ENCODE measurements around the gene ATP1A1.

Gene ATP1A1

DNA sequence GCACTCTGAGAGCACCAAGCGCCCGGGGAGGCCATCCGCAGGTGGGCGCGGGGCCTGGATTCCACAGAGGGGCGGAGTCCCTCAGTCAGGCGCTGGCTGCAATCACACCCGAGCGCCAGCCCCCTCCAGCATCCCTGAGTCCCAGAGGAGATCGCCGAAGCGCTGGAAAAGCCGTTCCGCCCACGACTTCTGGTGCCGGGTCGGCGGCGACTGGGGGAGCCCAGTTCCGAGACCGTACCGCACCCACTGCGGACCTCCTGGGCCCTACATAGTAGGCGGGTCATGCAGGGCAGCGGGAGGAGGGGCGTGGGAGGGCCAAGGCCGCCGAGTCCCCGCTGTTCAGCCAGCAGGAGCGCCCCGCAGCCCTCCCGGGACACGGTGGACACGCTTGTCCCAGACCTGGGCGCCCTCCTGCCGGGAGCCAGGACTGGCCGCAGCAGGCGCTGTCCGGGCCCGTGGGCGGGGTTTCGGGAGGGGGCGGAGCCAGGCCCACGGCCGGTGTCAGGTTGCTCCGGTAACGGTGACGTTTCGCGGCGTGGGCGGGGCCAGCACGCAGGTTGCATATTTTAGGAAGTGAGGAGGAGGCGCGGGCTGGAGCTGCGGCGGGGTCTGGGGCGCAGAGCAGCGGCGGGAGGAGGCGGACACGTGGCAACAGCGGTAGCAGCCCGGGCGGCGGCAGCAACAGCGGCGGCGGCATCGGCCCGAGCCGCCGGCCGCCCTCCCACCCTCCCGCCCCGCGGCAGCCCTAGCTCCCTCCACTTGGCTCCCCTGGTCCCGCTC lies at the start of gene ATP1A1:
ATP1A1 (plus strand) TSS at position 594 of the 780 bp plus-strand sequence. CDS start 268 bp downstream, outside the sequence.
- DNase-seq (ENCODE audit: low read depth), result peak; percentile 99

DNA sequence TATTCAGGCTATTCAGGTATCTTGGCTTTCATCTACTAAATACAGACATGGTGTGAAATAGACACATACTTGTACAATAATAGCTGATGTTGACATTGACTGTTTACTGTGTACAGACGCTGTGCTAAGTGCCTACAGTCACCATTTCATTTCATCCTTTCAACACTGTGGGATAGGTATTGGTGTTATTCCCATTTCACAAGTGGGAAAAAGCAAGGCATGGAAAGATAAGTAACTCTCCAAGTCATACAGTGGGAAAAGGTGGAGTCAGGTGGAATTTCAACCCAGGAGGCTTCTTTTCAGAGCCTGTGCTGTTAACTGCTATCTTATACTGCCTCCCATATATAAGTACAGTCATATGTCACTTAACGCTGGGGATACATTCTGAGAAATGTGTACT lies 49.6 kb upstream of the ATP1A1 start:
- no peak for DNase-seq (ENCODE audit: low read depth)

DNA sequence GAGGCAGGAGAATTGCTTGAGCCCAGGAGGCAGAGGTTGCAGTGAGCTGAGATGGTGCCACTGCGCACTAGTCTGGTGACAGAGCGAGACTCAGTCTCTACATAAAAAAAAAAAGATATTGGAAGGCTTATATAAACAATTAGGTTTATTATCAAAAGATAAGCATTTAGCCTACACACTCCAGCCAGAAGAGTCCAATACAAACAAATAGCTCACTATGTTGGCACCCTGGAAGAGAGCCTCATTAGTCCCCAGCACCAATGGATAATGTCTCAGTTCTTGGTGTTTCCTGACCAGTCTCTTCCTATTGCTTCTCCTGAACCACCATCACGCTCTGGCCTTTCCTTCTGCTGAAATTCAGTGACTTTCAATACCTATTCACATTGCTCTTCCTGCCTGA lies 48.6 kb upstream of the ATP1A1 start:
- no peak for DNase-seq (ENCODE audit: low read depth)

DNA sequence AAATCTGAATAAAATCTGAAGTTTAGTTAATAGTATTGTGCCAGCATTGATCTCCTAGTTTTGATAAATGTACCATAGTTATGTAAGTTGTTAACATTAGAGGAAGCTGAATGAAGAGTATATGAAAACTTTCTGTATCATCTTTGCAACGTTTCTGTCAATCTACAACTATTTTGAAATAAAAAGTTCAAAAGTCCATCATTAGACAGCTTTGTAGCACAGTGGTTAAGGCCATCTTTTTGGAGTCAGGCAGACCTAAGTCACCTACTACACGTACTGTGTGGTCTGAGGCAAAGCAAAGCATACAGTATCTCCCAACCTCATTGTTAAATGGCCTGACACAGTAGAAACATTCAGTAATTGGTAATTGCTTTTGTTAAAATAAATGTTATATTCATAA lies 47.9 kb upstream of the ATP1A1 start:
- DNase-seq (ENCODE audit: low read depth), result no peak

DNA sequence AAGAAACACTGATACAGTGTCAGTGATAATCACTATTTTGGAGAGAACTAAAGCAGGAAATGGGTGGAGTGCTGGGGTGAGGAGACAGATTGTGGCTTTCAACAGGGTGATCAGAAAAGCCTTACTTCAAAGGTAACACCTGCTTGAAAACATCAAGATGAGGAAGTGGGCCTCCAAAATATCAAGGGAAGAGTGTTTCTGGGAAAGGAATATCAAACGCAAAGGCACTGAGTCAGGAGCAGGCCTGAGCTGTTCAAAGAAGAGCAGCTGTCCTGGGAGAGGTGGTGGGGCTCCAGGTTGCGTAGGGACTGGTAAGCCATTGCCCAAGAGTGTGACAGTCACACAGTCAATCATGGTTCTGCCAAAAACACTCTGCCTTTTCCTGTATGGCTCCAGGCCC lies 47.1 kb upstream of the ATP1A1 start:
- peak; percentile 15 for DNase-seq (ENCODE audit: low read depth)

DNA sequence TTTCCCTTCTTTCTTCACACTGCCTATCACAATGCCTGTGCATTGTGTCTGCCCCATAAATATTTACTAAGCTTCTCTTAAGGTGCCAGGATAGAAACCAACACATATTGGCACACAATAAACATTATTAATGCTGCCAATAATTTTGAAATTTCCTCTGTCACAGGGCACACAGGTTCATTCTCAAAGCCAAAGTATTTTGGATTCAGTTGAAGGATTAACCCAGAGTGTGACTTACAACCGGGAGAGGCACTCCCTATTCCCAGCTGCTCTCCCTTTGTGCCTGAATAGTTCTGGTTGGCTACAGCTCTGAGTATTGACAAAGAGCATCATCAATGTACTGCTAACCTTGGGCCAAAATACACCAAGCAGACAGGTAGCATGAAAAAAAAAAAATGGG lies 46.6 kb upstream of the ATP1A1 start:
- no peak for DNase-seq (ENCODE audit: low read depth)

DNA sequence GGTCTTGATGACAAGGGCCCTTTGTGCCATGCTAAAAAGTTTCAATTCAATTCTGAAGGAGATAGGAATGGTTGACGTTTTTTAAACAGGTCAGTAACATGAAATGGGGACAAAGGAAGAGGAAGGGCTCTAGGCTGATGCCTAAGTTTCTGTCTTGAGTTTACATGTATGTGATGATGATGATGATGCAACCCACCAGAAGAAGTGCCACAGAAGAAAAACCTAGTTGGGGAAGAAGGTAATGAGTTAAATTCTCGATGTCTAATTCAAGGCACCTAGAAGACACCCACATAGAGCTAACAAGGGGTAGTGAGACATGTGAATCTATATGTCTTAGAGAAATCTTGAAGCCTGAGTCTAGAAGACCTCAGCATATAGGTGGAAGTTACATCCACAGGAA lies 44.4 kb upstream of the ATP1A1 start:
- no peak for DNase-seq (ENCODE audit: low read depth)

DNA sequence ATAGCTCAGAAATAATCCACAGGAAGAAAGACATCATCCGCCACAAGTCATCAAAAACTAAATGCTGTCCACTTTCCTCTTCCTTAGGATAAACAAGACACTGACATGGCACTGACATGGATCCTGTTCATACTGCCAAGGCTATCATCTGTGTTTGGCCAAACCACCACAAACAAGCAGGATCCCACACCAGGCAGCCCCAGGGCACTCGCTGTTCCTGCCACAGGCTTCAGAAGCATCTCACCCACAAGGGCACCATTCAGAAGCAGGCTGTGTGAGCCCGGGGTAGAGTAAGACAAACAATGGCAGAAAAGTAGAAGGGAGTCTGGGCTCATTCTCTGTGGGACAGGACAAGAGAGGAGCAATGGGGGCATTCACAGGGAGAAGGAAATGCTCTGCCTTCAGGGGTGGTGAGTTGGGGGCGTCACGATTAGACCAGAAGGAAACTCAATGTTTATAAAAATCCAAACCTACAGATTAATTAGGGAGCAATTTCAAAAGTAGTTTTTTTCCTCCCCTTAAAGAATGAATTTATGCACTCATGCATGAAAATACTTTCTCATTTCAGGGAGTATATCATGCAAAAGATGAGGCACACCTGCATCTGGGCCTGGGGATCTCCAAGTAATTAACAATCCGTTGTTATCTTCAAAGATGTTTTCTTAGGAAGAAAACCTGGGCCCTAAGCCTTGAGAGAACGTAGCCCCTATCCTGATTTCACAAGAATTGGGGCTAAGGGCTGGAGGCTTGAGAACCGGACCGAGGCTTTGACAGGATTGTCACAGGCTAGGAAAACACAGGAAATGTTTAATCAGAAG lies 43.3 kb upstream of the ATP1A1 start:
- DNase-seq (ENCODE audit: low read depth), result no peak

DNA sequence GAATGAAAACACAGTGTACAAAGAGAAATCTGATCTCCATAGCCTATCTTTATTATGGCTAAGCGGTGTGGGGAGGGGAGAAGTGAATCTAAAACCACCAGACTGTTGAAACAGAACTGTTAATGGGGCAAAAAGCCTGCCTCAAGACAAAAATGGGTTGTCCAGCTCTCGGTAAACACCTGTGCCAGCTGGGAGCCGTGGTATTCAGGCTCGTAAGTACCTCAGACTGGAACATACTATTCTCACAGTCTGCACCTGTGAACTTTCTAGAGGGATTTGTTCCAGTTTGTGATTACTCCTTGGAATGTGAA lies 42.7 kb upstream of the ATP1A1 start:
- no peak for DNase-seq (ENCODE audit: low read depth)

DNA sequence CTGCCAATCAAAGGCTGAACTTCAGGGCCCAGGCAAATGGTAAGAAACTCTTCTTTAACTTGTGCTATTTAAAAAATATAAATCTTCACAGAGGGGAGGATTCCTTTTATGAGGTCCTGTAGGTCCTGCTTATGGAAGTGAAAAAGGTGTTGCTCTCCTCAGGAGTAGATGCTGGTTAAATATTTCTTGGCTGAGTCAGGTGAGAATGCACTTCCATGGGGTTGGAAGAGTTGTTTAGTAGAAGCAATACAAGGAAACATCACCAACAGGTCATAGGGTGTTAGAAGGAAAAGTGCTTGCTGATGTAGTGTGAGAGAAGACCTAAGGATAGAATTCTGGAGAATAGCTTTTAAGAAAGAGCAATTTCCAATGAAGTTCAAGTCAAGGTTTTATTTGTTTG lies 42.2 kb upstream of the ATP1A1 start:
- no peak for DNase-seq (ENCODE audit: low read depth)

DNA sequence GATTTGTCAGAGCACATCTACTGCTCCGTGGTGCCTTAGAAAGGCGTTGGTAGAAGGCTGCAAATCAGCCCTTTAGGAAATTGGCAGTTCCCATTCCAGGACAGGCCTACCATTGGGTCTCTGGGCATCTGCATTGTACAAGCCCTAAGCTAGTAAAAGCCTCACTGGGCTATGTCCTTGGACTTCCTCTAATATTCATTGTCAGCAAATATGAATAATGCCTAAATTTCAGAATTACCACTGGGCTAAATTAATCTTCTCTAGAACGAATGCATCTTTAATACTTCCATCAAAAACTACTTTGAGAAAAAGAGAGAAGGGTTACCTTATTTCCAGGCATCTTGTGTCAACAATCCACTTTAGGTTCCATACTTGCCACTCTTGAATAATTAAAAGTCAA lies 41.5 kb upstream of the ATP1A1 start:
- no peak for DNase-seq (ENCODE audit: low read depth)

DNA sequence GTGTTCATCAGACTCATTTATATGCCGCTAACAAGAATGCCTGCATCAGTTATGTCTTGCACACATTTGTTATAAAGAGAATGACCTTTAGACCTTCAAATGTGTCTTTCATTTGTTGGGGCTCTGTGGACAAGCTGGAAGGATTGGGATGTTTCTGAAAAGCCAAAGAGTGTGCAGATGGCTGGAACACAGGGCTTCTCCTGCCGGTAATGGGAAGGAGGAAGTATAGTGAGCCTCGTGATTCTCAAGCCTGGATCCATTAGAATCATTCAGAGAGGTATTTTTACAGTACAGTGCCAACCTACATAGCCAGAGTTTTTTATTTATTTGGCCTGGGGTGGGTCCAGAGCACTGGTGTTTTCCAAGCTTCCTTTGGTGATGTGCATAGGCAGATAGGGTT lies 40.6 kb upstream of the ATP1A1 start:
- DNase-seq (ENCODE audit: low read depth), result no peak

DNA sequence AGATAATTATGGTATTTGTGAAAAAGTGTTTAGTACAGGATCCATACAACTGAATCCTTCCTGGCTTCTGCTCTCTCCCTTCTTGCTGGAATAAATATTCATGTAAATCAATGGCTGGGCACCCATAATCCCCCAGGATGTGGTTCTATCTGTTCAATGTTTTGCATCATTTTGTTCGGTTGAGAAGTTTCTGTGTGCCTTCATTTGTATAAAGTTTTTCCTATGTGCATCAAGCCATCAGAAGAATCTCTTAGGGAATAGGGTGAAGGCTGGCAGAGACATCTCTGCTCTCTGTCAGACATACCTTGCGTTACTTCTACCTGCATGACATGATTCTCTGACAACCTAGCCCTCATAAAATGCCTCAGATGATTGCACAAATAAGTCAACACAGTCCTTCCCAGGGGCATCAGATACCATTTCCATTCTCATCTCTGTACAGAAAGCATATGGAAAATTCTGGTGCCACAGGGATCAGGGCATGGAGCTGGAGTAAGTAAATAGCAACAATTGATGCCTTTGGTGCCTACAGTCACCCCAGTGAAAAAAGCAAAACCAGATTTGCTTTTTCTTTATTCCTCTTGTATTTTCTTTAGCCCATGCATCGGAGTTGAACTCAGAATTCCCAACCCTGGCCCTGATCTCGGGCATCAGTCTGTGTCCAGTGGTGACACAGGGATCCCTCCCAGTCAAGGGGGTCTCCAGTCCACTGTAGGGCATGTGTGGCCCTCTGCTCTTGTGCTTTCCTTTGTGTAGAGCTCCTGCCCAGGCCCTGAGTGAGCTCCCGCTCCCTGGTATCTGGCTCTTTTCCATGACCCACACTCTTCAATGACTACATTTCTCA lies 39.7 kb upstream of the ATP1A1 start:
- DNase-seq (ENCODE audit: low read depth), result no peak

DNA sequence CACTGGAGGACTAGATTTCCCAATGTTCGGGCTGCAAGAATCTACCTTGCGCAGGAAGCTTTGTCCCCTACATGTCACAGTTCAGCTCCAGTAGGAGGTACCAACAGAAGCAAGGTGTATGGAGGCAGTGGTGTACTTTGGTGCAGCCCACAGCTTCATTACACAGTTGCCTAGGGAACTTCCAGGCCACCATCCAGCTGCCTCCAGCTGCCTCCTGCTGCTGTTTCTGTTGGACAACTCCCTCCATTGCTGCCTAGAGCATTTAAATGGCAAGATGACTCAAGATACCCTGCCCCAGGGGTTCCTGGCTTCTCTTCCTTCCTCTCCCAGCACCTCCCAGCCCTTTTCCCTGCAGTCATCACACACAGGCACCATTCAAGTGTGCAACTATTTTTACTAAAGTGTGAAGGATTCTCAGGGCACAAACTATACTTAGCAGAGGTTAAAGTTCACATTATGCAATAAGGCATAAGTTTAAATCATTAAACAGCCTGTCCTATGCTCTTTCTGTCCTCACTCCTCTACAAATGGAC lies 39.0 kb upstream of the ATP1A1 start:
- no peak for DNase-seq (ENCODE audit: low read depth)

DNA sequence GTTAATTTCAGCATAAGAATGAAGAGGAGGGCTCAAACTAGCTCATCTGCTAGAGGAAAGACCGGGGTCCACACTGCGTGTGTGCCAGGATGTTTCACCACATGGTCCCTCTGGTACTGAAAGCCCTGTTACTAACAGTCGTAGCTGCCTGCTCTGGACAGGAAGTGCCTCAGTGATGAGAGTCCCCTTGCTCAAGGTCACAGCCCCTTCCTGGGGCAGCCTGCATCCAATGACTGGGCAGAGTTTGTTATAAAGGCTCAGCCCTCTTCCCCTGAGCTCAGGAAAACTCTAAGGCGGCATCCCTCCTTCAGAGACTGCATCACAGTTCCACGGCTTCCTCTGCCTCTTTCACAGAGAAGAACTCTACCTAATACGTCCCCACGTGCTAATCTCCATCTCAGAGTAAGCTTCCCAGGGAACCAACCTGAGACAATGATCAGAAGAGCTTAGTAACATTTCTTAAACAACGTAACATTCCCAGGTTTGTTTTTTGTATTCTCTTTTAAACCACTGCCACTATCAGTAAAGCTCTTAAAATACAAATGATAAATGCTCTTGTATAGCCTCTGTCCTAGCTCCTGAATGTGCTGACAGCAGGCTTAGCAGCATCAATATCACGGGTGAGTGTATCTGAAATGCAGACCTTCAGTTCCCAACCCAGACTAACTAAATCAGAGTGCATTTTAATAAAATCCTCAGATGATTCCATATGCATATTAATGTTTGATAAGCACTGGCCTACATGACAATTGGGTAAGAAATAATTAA lies 38.0 kb upstream of the ATP1A1 start:
- DNase-seq (ENCODE audit: low read depth), result no peak

DNA sequence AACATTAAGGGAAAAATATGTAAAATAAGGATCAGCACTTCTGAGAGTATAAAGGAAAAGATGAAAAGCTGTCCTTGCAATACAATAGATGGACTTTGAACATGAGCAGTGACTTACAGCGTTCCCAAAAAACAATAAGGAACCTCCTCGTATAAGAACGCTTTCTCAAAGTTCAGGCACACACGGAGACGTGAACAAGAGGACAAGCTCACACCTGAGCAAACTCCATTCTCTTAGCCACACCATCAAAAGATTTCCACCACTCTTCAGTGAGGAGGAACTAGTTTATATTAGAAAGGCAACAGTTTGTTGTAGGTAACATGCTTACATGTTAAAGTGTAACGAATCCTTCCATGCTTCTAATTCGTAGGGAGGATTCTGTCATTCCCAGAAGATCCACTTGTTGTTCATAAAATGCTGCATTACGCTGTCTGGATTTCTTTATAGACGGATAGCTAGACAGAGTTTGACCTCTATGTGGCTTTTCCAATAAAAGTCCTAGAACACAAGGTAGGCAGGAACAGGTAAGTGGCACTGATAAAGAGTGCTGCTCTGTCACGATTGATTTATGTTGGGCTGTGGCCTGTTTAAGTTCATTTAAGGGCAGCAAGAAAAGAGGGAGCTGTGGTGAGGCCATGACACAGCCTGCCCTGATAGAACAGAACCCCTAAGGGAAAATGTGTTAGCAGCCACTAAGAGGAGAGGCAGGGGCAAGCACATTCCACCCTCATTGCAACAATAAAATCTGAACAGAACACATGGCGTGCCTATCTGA lies 37.0 kb upstream of the ATP1A1 start:
- no peak for DNase-seq (ENCODE audit: low read depth)

DNA sequence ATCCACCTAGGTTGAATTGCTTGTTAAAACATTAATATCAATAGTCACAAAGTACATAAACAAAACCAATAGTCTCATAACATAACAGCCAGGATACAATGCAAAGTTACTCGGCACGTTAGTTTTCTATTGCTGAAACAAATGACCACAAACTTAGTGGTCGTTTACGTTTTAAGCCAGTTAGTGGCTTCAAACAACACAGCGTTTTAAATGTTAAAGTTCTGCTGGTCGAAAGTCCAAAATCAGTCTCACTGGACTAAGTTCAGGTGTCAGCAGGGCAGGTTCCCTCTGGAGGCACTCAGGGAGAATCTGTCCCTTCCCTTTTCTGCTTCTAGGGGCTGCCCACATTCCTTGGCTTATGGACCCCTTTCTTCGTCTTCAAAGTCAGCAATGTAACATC lies 35.6 kb upstream of the ATP1A1 start:
- DNase-seq (ENCODE audit: low read depth), result no peak

DNA sequence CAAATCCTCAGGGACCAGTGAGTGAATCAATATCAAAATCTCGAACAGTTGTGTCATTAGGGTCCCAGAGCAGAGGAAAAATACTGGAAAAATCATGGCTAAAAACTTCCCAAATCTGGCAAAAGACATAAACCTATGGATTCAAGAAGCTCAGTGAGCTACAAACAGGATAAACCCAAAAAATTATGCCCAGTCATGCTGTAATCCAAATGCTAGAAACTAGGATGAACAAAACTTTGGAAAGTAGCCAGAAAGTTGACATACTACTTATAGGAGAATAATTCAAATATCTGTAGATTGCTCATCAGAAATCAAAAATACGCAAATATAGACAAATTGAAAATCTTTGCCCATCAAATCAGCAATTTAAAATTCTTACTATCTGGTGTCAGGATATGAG lies 34.6 kb upstream of the ATP1A1 start:
- DNase-seq (ENCODE audit: low read depth), result no peak

DNA sequence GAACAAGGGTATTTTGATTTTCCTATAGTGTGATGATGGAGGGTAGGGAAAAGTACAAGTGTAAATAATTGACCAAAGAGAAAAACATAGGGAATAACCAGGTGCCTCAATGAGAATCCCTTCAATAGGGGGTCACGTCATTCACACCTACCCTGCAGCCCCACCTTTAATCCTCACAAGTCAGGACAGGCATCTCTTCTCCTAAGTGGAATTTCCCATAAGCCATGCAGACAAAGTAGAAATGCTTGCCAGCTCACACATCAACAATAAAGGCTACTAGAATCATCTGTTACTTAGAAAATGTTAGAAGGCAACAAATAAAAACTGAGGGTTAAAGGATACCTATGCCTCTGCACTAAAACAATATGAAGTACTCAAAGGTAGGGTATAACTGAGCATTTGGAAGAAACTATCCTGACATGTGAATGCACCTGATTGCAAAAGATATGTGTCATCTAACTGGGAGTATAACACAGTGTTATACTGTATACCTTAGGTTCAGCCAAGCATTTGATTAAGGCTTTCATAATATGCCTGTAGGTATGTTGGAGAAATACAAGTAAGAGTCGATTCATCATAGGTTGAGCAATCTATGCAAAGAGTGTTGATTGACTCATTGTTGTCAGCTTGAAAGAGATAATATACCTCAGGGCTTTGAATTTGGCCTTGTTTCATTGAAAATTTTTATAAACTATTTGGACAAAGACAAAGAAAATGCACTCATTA lies 32.4 kb upstream of the ATP1A1 start:
- no peak for DNase-seq (ENCODE audit: low read depth)

DNA sequence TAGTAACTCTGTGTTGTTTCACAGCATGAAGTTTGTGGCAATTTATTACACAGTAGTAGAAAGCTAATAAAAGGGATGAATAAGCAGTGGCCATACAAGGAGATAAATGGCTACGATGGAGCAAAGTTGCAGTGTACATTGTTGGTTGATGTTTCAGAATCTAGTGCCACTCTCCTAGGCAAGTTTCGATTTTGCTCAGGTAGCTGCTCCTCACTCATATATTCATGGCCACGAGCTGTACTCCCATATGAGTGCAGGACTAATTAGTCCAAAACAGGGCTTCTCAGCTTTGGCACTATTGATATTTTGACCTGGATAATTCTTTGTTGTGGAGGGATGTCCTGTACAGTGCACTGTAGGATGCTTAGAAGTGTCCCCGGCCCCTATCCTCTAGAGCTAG lies 30.0 kb upstream of the ATP1A1 start:
- DNase-seq (ENCODE audit: low read depth), result no peak

All from stimulated activated CD4-positive, alpha-beta T cell treated with anti-CD3 and anti-CD28 coated beads, Interleukin-2, amount 100 ng/mL, for 4 hours (primary cell).